Hepatocyte (in vitro differentiated cells): ENCODE data around the gene NAIF1.

Experiments used
- EZH2 ChIP-seq: fragments of 200-600 bp; sonication (generic); IDR thresholded peaks from 2 replicates; pipeline ENCODE4 v1.6.1; 2016; ENCODE audit warnings: antibody characterized with exemption, mild to moderate bottlenecking, borderline replicate concordance
- TF ChIP-seq, protein P1 (sequence below): fragments of 200-600 bp; sonication (generic); IDR thresholded peaks from 2 replicates; pipeline ENCODE4 v1.5.1; 2016; ENCODE audit warnings: antibody characterized with exemption, mild to moderate bottlenecking; ENCODE audit not compliant: poor library complexity

DNA sequence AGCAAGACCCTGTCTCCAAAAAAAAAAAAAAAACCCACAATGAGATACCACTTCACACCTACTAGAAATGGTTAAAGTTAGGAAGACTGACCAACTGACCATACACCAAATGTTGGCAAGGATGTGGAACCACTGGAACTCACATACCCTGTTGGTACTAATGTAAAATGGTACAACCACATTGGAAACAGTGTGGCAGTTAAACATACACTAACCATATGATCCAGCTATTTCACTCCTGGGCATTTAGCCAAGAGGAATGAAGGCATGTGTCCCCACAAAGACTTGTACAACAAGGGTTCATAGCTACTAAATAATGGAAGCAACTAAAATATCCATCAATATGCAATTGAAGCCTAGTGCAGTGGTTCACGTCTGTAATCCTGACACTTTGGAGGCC is 21.3 kb downstream of the NAIF1 start:
- TF ChIP-seq, protein P1, sequence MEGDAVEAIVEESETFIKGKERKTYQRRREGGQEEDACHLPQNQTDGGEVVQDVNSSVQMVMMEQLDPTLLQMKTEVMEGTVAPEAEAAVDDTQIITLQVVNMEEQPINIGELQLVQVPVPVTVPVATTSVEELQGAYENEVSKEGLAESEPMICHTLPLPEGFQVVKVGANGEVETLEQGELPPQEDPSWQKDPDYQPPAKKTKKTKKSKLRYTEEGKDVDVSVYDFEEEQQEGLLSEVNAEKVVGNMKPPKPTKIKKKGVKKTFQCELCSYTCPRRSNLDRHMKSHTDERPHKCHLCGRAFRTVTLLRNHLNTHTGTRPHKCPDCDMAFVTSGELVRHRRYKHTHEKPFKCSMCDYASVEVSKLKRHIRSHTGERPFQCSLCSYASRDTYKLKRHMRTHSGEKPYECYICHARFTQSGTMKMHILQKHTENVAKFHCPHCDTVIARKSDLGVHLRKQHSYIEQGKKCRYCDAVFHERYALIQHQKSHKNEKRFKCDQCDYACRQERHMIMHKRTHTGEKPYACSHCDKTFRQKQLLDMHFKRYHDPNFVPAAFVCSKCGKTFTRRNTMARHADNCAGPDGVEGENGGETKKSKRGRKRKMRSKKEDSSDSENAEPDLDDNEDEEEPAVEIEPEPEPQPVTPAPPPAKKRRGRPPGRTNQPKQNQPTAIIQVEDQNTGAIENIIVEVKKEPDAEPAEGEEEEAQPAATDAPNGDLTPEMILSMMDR = no peak
- TF ChIP-seq EZH2 = no peak
